ENCODE data around the gene ACBD6.

ACBD6 gene

GRCh38 chr1:180270530-180271271, 231.7 kb downstream of the ACBD6 start:
- no peak for DNase-seq (ENCODE audit: low spot score)

DNA sequence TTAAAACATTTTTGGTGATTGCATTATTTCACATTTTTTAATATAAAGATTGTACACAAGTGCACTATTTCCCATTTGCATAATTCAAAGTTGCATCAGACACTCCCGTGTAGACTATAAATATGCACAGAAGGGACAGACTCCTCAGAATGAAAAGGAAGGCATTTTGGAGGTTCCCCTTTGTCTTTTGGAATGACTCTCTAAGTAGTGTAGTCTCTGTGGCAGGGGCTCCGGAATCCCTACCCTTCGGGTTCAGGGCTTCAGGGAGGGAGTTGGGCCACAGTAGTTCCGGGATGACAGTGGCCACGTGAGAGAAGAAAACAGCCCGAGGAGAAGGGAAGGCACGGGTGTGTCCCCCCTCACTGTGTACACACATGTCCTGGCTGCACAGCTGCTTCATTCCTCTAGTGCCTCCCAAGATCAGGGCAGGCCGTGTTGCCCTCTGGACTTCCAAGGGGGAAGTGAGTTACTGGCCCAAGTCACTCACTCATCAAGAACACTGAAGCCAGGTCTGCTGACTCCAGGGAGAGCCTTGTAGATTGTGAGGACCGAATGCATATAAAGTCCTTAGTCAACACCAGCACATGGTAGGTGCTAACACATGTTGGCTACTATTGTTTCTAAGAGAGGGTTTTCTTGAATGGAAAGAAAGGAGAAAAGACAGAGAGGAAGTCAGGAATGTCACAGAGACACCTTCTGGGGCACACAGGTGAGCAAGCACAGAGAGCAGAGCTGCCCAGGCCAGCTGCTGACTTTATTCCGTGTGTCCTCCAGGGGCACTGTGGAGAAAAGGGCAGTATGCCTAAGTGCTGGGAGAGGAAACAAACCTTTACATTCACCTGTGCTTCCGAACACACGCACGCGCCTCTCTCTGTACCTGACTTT, 232.5 kb downstream of the ACBD6 start:
- no peak for DNase-seq (ENCODE audit: low spot score)

DNA sequence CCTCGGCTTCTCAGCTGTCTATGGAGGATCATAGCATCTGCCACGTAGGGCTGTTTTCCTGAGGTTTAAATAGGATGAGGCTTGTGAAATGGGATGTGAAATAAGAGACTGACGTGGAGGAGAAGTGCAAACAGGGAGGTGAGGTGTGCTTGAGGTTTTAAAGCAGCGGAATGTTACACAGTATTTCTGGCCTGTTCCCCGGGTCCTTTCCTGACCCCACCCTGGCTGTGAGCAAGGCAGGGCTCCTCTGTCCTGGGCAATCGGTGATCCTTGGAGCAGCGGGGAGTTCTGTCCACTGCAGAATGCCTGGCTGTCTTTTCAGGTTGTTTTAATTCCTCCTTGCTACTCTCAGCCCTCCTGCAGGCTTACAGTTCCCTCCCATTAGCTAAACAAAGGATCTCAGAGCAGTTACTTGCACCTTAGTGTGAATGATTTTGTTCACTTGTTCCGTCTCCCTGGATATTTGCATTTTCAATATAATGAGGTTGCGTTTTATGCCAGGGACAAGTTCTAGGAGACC, 233.8 kb downstream of the ACBD6 start:
- no peak for DNase-seq (ENCODE audit: low spot score)

DNA sequence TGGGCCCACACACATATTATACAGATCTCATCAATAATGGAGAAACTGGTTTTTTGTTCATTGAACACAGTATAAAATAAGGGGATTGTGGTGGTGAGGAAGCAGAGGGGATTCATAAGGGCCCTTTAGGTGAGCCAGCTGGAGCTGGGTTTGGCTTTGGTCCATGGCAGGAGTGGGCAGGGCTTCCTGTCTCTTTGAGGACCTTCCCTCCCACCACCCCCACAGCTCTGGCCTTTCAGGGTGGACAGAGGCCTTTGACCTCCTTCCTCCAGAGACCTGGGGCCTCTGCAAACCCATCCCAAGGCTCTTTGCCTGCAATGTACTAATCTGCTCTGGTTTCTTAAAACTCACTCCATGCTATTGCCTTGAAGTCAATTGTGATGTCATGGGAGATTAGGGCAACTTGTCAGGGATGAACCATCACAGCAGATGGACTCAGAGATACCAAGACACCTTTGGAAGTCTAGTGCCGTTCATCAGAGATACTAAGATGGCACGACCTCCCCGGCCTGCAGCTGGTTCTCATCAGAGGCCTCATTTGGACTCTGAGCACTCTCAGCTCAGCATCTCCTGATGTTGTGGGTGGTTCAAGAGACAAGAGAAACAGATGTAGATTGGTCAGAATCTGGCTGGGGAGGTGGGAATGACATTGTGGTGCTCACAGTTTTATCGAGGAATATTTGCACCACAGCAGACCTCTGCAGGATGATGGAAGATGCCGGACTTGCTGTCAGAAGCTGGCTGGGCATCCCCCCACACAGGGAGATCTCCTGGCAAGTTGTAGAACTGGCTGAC, 234.4 kb downstream of the ACBD6 start:
- no peak for DNase-seq (ENCODE audit: low spot score)

- no peak for DNase-seq (ENCODE audit: low spot score)
These were observed 235.2 kb downstream of the ACBD6 start for GRCh38 chr1:180267211-180267561.

- DNase-seq (ENCODE audit: low spot score): no peak
These were observed 235.8 kb downstream of the ACBD6 start for GRCh38 chr1:180266275-180267210.

GRCh38 chr1:180265871-180266270, 236.5 kb downstream of the ACBD6 start:
- no peak for DNase-seq (ENCODE audit: low spot score)

DNA sequence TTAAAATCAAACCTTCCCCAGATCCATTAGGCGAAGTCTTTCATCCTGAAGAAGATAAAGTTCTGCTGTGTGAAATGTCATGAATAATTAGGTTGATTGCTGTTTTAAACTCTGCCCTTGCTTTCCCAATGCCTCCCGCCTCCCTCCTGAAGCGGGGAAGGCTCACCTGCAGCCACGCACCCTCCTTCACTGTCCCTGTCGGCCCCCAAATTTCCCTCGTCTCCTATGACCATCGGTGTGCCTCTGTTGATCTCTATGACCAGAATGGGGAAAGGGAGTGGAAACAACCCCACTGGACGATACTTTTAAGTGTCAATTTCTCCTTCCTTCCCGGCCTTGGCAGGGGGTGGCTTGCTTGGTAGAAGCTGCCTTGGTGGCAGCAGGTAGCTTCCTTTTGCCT, 237.2 kb downstream of the ACBD6 start:
- no peak for DNase-seq (ENCODE audit: low spot score)

- no peak for DNase-seq (ENCODE audit: low spot score)
These were observed 237.8 kb downstream of the ACBD6 start for GRCh38 chr1:180264595-180264994.

GRCh38 chr1:180262628-180263488, 239.5 kb downstream of the ACBD6 start:
- no peak for DNase-seq (ENCODE audit: low spot score)

DNA sequence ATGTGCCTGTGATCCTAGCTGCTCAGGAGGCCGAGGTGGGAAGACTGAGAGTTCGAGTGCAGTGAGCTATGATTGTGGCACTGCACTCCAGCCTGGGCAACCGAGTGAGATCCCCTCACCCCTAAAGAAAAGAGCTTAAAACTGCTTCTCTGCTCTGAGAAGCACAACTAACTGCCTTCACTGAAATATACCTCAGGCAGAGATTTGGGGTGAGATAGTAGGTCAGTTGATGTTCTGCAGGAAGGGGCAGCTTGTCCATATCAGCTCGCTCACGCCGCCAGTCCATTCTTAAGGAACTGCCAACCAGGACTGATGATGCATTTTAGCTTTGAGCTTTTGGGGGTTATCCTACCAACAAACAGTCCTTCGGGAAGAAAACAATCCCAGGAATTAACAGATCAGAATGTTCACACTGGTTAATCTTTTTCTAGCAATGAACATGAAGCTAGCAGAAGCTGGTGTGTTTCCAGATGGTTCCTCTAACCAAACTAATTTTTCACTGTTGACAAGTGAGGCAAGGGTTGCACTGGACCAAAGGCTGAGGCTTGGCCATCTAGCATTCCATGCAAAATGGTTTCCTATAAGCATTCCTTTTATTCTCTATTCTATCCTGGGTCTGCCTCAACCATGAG, 240.7 kb downstream of the ACBD6 start:
- no peak for DNase-seq (ENCODE audit: low spot score)

DNA sequence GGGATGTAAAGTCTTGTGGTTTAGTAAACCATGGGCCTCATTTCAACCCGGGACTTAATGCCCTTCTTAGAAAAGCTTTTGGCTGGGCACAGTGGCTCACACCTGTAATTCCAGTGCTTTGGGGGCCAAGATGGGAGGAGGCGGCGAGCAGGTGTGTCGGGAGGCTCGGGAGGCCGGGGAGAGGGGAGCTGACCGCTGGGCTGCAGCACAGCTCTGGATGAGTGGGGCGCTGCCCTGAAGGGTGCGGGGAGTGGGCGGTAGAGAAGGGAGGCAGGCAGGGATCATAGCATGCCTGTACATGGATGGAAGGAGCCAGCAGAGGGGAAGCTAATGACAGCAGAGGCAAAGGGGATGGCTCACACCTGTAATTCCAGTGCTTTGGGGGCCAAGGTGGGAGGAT, 241.3 kb downstream of the ACBD6 start:
- no peak for DNase-seq (ENCODE audit: low spot score)

DNA sequence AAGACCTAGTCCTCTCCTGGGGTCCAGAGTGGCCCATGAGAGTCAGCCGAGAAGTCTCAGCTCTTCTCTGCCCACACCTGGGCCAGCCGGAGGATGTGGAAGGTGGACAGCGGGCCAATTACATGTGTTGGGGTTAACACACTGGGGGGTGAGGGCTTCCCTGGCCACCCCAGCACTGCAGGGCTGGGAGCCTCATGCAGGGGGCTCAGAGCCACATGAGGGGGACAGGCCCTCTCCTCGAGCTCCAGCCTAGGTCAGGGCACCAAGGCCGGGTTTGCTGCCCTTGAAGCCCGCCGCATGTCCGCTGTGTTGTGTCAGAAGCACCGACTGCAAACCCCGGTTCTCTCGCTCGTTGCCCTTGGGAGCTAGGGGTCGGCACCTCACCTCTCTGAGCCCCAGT, 241.8 kb downstream of the ACBD6 start:
- no peak for DNase-seq (ENCODE audit: low spot score)

GRCh38 chr1:180259431-180260338, 242.7 kb downstream of the ACBD6 start:
- DNase-seq (ENCODE audit: low spot score): no peak

DNA sequence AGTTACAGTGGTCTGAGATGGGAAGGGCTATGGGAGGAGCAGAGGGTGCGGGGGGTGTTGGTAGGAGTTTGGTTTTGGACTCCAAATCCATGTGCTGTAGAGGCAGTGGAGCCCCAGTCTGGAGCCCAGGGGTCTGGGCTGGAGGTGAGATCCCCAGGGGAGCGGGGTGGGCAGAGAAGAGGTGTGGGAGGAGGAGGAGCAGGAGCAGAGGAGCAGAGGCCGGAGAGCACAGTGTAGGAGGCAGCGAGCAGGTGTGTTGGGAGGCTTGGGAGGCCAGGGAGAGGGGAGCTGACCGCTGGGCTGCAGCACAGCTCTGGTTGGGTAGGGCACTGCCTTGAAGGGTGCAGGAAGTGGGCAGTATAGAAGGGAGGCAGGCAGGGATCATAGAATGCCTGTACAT, 243.4 kb downstream of the ACBD6 start:
- no peak for DNase-seq (ENCODE audit: low spot score)

- DNase-seq (ENCODE audit: low spot score): no peak
These were observed 244.1 kb downstream of the ACBD6 start for GRCh38 chr1:180258290-180258689.

- no peak for DNase-seq (ENCODE audit: low spot score)
These were observed 244.9 kb downstream of the ACBD6 start for GRCh38 chr1:180257486-180257885.

- no peak for DNase-seq (ENCODE audit: low spot score)
These were observed 245.4 kb downstream of the ACBD6 start for GRCh38 chr1:180257028-180257386.

Measured in HuH-7.5 (cell line).